Endothelial cell (in vitro differentiated cells): Measurements from ENCODE around the gene PIK3C2G. TPM values are rescaled to one million over a fixed set of nuclear protein-coding genes. Genes with fewer than 3 reads are reported as not detected.

ENCODE experiments used
- DNase-seq: peaks from one replicate; pipeline ENCODE4 v3.0.0; 2021; ENCODE audit warnings: low spot score
- H3K27ac Mint-ChIP-seq: one replicate; pipeline ENCODE4 v1.8.0; 2021; ENCODE audit warnings: mixed read lengths, inconsistent platforms; ENCODE audit not compliant: unreplicated experiment
- H3K27me3 Mint-ChIP-seq: one replicate; pipeline ENCODE4 v1.8.0; 2021; ENCODE audit warnings: mild to moderate bottlenecking, moderate library complexity, mixed read lengths, inconsistent platforms; ENCODE audit not compliant: unreplicated experiment
- H3K36me3 Mint-ChIP-seq: one replicate; pipeline ENCODE4 v1.8.0; 2021; ENCODE audit warnings: mild to moderate bottlenecking, low read depth, mixed read lengths, inconsistent platforms; ENCODE audit not compliant: unreplicated experiment
- H3K4me1 Mint-ChIP-seq: one replicate; pipeline ENCODE4 v1.8.0; 2021; ENCODE audit warnings: mild to moderate bottlenecking, mixed read lengths, inconsistent platforms; ENCODE audit not compliant: unreplicated experiment
- H3K4me3 Mint-ChIP-seq: one replicate; pipeline ENCODE4 v1.8.0; 2021; ENCODE audit warnings: mild to moderate bottlenecking, mixed read lengths, inconsistent platforms; ENCODE audit not compliant: unreplicated experiment
- H3K9me3 Mint-ChIP-seq: one replicate; pipeline ENCODE4 v1.8.0; 2021; ENCODE audit warnings: mixed read lengths, inconsistent platforms; ENCODE audit not compliant: unreplicated experiment
- CTCF ChIP-seq: fragments of 200-600 bp; sonication (generic); IDR thresholded peaks from one replicate; pipeline ENCODE4 v1.5.0; 2021; ENCODE audit warnings: antibody characterized with exemption; ENCODE audit not compliant: unreplicated experiment
- total RNA-seq: library from RNA; stranded (reverse); fragmentation: NEBNext Ultra II Directional; extraction: Animal tissue kit (Norgen Biotek cat#: 25700); gene quantifications from one replicate; pipeline ENCODE4 v1.2.1, GENCODE V29; 2021; ENCODE audit not compliant: unreplicated experiment

The PIK3C2G gene
- total RNA-seq, 1 donor from 2014 or later, result not detected

DNA sequence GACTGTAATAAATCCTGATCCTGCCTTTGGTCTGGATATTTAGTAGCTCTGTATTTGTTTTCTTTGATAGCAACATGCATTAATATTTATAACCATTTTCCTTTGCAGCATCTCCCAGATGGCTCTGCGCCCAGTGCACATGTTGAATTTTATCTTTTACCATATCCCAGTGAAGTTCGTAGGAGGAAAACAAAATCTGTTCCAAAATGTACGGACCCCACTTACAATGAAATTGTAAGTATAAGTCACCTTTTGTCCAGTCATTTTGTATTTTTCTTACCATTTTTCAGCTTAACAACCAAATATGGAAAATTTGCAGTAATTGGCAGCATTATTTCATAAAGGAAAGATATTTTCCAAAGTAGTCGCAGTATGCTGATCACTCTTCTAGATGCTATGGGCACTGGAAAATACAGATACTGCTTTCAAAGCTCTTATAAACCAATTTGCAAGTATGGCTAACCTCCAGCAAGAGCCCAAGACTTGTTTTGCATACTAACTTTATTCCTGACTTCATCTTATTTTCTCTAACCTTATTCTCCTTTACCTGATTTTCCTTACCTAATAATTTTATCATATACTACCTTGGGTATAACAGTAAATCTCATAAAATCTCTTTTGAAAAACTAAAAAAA is 379.1 kb downstream of the PIK3C2G start:
- Mint-ChIP-seq H3K36me3 (no peaks in the 10 kb centered on the region), H3K27me3 (no peaks in the 10 kb centered on the region), H3K4me1 (no peaks in the 10 kb centered on the region), H3K4me3 (no peak overlapping the region), H3K9me3 (no peaks in the 10 kb centered on the region), H3K27ac (no peak overlapping the region)
- TF ChIP-seq CTCF, result no peak
- DNase-seq, result no peak

GRCh38 chr12:18643681-18644080 is 382.4 kb downstream of the PIK3C2G start:
- TF ChIP-seq CTCF, result no peak
- H3K9me3 Mint-ChIP-seq, result no peaks in the 10 kb centered on the region
- no peaks in the 10 kb centered on the region for H3K27me3 Mint-ChIP-seq
- H3K36me3 Mint-ChIP-seq, result no peaks in the 10 kb centered on the region
- H3K4me1 Mint-ChIP-seq, result no peaks in the 10 kb centered on the region
- no peak overlapping the region for H3K27ac Mint-ChIP-seq
- H3K4me3 Mint-ChIP-seq, result no peak overlapping the region
- no peak for DNase-seq

DNA sequence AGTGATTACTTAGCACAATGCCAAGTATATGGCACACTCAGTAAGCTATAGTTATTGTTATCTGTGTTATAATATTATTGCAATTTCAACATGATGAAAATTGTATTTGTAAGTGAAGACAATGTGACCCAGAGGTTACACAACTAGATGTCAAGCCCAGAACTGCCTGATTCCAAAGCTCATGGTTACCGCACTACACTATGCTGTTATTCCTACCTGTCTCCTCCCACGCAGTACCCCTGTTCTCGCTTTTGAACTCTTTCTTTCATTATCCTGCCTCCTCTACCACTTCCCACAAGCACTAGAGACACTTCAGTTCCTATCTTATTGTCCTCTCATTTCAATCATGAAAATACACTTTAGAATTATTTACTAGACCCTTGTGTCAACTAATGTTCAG is 383.2 kb downstream of the PIK3C2G start:
- Mint-ChIP-seq H3K4me1 (no peaks in the 10 kb centered on the region), H3K4me3 (no peak overlapping the region), H3K36me3 (no peaks in the 10 kb centered on the region)

GRCh38 chr12:18646286-18646890 is 385.1 kb downstream of the PIK3C2G start:
- Mint-ChIP-seq H3K27me3 (no peaks in the 10 kb centered on the region), H3K27ac (no peak overlapping the region), H3K36me3 (no peaks in the 10 kb centered on the region), H3K4me3 (no peak overlapping the region), H3K4me1 (no peaks in the 10 kb centered on the region), H3K9me3 (no peaks in the 10 kb centered on the region)
- DNase-seq, result no peak
- no peak for TF ChIP-seq CTCF

More for the DNA sequence above, 383.2 kb downstream of the PIK3C2G start:
- no peak overlapping the region for H3K27ac Mint-ChIP-seq
- no peak for DNase-seq
- no peaks in the 10 kb centered on the region for H3K9me3 Mint-ChIP-seq
- no peak for TF ChIP-seq CTCF
- H3K27me3 Mint-ChIP-seq, result no peaks in the 10 kb centered on the region

GRCh38 chr12:18651525-18651924 is 390.2 kb downstream of the PIK3C2G start:
- TF ChIP-seq CTCF, result no peak
- Mint-ChIP-seq H3K4me3 (no peak overlapping the region), H3K4me1 (no peaks in the 10 kb centered on the region), H3K9me3 (no peaks in the 10 kb centered on the region), H3K27ac (no peak overlapping the region), H3K27me3 (no peaks in the 10 kb centered on the region), H3K36me3 (no peaks in the 10 kb centered on the region)
- no peak for DNase-seq
